Measurements from ENCODE around the gene SATL1.

The SATL1 gene

DNA sequence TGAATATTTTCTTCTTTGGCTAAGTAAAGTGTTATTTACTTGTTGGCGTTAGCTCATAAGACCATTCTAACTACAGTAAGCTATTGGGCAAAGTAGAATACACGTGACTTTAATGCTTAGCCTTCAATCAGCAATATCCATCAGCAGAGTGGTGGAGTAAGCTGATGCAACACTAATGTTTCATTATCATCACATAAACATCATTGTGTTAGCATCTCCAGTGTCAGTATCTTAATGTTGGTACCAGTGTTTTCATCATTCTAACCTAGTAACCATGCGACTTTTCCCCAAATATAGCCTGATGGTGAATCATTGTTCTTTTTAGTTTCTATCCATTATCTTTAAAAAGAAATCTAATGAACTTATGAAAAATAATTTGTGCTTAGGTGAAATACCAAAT, 191.4 kb downstream of the SATL1 start:
- Histone ChIP-seq H3K27me3 (replicated peaks; ENCODE audit: control insufficient read depth, insufficient read depth, low read length) (no peaks in the 10 kb centered on the region), H3K4me3 (replicated peaks; ENCODE audit: low read depth, low read length) (no peak overlapping the region), H3K36me3 (ENCODE audit: control insufficient read depth, insufficient read depth, low read length) (no peaks in the 10 kb centered on the region)
- TF ChIP-seq, protein P1, sequence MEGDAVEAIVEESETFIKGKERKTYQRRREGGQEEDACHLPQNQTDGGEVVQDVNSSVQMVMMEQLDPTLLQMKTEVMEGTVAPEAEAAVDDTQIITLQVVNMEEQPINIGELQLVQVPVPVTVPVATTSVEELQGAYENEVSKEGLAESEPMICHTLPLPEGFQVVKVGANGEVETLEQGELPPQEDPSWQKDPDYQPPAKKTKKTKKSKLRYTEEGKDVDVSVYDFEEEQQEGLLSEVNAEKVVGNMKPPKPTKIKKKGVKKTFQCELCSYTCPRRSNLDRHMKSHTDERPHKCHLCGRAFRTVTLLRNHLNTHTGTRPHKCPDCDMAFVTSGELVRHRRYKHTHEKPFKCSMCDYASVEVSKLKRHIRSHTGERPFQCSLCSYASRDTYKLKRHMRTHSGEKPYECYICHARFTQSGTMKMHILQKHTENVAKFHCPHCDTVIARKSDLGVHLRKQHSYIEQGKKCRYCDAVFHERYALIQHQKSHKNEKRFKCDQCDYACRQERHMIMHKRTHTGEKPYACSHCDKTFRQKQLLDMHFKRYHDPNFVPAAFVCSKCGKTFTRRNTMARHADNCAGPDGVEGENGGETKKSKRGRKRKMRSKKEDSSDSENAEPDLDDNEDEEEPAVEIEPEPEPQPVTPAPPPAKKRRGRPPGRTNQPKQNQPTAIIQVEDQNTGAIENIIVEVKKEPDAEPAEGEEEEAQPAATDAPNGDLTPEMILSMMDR (IDR thresholded peaks at IDR 0.05; ENCODE audit: insufficient read depth, low read length, poor library complexity, severe bottlenecking): no peak
- no peak for DNase-seq (ENCODE audit: extremely low read depth, insufficient read length)

DNA sequence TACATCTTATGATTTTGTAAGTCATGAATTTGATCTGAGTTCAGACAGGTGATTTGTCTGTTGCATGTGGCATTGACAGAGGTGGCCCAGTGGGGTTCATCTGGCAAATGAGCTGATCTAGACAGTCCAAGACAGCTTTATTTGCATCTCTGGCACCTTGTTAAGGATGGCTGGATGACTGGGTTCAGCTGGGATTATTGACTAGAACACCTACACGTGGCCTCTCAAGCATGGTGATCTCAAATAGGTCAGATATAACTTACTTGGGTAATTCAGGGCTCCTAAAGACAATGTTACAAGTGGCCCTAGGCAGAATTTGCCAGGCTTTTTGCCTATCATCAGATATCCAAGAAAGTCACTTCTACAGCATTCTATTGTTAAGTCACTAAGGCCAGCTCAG, 192.0 kb downstream of the SATL1 start:
- no peak for DNase-seq (ENCODE audit: extremely low read depth, insufficient read length)
- Histone ChIP-seq H3K27me3 (replicated peaks; ENCODE audit: control insufficient read depth, insufficient read depth, low read length) (no peaks in the 10 kb centered on the region), H3K4me3 (replicated peaks; ENCODE audit: low read depth, low read length) (no peak overlapping the region), H3K36me3 (ENCODE audit: control insufficient read depth, insufficient read depth, low read length) (no peaks in the 10 kb centered on the region)
- TF ChIP-seq, protein P1 (IDR thresholded peaks at IDR 0.05; ENCODE audit: insufficient read depth, low read length, poor library complexity, severe bottlenecking): no peak
